GM12878 (cell line): Measurements from ENCODE around the gene FAM89A. TPM values are rescaled to one million over a fixed set of nuclear protein-coding genes. Genes with fewer than 3 reads are reported as not detected.

Source experiments
- FOS ChIP-seq: IDR thresholded peaks from 3 replicates; pipeline ENCODE4 v1.6.1; 2011; ENCODE audit warnings: borderline replicate concordance; ENCODE audit not compliant: insufficient read length; ENCODE audit errors: extremely low read depth
- GATAD2B ChIP-seq: fragments of 450-650 bp; conservative IDR thresholded peaks from 2 replicates; pipeline ENCODE4 v1.6.1; 2017; ENCODE audit warnings: low read depth, mild to moderate bottlenecking, moderate library complexity
- KAT2A ChIP-seq: conservative IDR thresholded peaks from 2 replicates; pipeline ENCODE4 v1.6.1; 2011; ENCODE audit warnings: low read depth, low read length; ENCODE audit not compliant: control insufficient read depth
- KLF5 ChIP-seq: fragments of 450-650 bp; IDR thresholded peaks from 2 replicates; pipeline ENCODE4 v1.6.1; 2014; ENCODE audit warnings: mild to moderate bottlenecking; ENCODE audit not compliant: partially characterized antibody
- NR2C2 ChIP-seq: IDR thresholded peaks from 2 replicates; pipeline ENCODE4 v1.6.1; 2011; ENCODE audit warnings: borderline replicate concordance, low read depth; ENCODE audit not compliant: control insufficient read depth, insufficient read length
- NR2F1 ChIP-seq: fragments of 450-650 bp; conservative IDR thresholded peaks from 2 replicates; pipeline ENCODE4 v1.6.1; 2017; ENCODE audit warnings: mild to moderate bottlenecking
- PML ChIP-seq: IDR thresholded peaks from 2 replicates; pipeline ENCODE4 v1.6.1; 2012; ENCODE audit warnings: low read length, inconsistent platforms
- POLR2A ChIP-seq: IDR thresholded peaks from 2 replicates; pipeline ENCODE4 v1.6.1; 2011; ENCODE audit warnings: low read depth, mild to moderate bottlenecking, low read length
- POLR2AphosphoS5 ChIP-seq: IDR thresholded peaks from 2 replicates; pipeline ENCODE4 v1.6.1; 2011; ENCODE audit warnings: mild to moderate bottlenecking, low read length, inconsistent platforms
- RAD21 ChIP-seq: IDR thresholded peaks from 2 replicates; pipeline ENCODE4 v1.6.1; 2011; ENCODE audit warnings: mild to moderate bottlenecking, low read depth, low read length, moderate library complexity; ENCODE audit not compliant: insufficient read depth
- RFX5 ChIP-seq: IDR thresholded peaks from 2 replicates; pipeline ENCODE4 v1.6.1; 2011; ENCODE audit warnings: low read depth, low read length, improper control_type of control experiment
- SMC3 ChIP-seq: IDR thresholded peaks from 2 replicates; pipeline ENCODE4 v1.6.1; 2011; ENCODE audit warnings: low read length, improper control_type of control experiment, borderline replicate concordance
- SREBF1 ChIP-seq: IDR thresholded peaks from 2 replicates; pipeline ENCODE4 v1.6.1; 2012; ENCODE audit warnings: mild to moderate bottlenecking, low read length
- SUZ12 ChIP-seq: fragments of 200-600 bp; sonication (generic); IDR thresholded peaks from one replicate; pipeline ENCODE4 v1.6.1; 2018; ENCODE audit warnings: antibody characterized with exemption, mild to moderate bottlenecking; ENCODE audit not compliant: unreplicated experiment
- ZNF217 ChIP-seq: fragments of 450-650 bp; IDR thresholded peaks from 2 replicates; pipeline ENCODE4 v1.6.1; 2017; ENCODE audit warnings: antibody characterized with exemption, mild to moderate bottlenecking
- ZNF622 ChIP-seq: fragments of 450-650 bp; IDR thresholded peaks from 2 replicates; pipeline ENCODE4 v1.6.1; 2017; ENCODE audit warnings: mild to moderate bottlenecking, inconsistent platforms
- polyA plus RNA-seq, 11 experiments: library from polyadenylated mRNA; depleted of rRNA in 4 of 11; unstranded in 6 of 11; stranded (reverse) in 5 of 11; fragments of >200 nt; fragmentation: Nextera tagmentation in 4 of 11; fragmentation: Illumina TruSeq in 1 of 11; extraction: Ambion mirVana in 4 of 11; extraction: Trizol in 1 of 11; gene quantifications; 1 replicate in 1 of 11; 2 replicates in 10 of 11; pipeline versions ENCODE4 v1.2.1 to v1.2.3, GENCODE V29; 2011 to 2016; ENCODE audit warnings: inconsistent platforms in 2 of 11, missing spikeins in 2 of 11, low read depth in 1 of 11
- total RNA-seq, 4 experiments: library from RNA; depleted of rRNA in 3 of 4; stranded (reverse); fragments of >200 nt in 3 of 4; fragmentation: Illumina TruSeq in 1 of 4; extraction: Trizol in 1 of 4; gene quantifications; 2 replicates each; pipeline versions ENCODE4 v1.2.1 to v1.2.3, GENCODE V29; 2013 to 2021
- TF ChIP-seq, protein P1 (sequence below): fragments of 450-650 bp; IDR thresholded peaks from 2 replicates; pipeline ENCODE4 v1.6.1; 2017; ENCODE audit warnings: antibody characterized with exemption, mild to moderate bottlenecking, moderate library complexity
- TF ChIP-seq, protein P2 (sequence below): fragments of 450-650 bp; formaldehyde crosslinking; IDR thresholded peaks from 2 replicates; pipeline ENCODE4 v1.4.0; 2020; ENCODE audit warnings: mild to moderate bottlenecking, moderate library complexity
- TF ChIP-seq, protein P3 (sequence below): IDR thresholded peaks from 2 replicates; pipeline ENCODE4 v1.6.1; 2012; ENCODE audit warnings: low read depth, low read length, improper control_type of control experiment
- TF ChIP-seq, protein P4 (sequence below): fragments of 450-650 bp; IDR thresholded peaks from 2 replicates; pipeline ENCODE4 v1.6.1; 2017; ENCODE audit warnings: low read depth, mild to moderate bottlenecking, moderate library complexity

Gene FAM89A
- total and polyA plus RNA-seq, 10 of the 15 experiments (the other 5 are each of a cell fraction or from before 2014, with no cell fraction given) = 0.06 to 0.72 (median 0.14) TPM; not detected in 4

DNA sequence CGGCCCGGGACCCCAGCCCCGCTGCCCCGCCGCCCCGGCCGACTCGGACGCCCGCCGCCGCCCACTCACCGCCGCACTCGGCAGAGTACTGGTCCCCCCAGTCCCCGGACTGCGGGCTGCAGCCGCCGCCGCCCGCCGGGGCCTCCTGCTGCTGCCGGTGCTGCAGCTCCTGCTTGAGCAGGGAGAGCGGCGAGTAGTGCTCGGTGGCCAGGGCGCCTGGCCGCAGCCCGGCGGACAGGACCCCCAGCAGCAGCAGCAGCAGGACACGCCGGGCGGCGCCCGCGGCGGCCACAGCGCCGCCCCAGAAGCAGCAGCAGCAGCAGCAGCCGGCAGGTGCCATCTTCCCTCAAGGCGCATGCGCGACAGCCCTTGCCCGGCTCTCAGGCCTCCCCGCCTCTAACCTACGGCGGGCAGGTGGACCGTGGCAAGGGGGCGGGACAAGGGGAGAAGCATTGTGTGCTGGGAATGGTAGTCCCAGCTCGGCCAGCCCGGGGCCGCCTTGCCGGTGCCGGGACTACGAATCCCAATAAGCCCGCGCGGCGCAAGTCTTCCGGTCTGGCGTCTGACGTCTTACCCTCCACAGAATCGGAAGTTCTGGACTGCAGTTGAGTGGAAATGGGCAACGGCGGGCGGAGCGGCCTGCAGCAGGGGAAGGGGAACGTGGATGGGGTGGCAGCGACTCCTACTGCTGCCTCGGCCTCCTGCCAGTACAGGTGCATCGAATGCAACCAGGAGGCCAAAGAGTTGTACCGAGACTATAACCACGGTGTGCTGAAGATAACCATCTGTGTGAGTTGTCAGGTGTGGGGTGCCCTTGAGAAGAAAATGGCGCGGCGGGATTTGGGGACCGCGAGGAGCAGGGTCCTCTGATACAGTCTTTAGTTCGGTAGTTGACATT is 61.3 kb downstream of the FAM89A start, which contains the start of the genes ARV1 and TTC13 (continued):
- TF ChIP-seq, protein P1, sequence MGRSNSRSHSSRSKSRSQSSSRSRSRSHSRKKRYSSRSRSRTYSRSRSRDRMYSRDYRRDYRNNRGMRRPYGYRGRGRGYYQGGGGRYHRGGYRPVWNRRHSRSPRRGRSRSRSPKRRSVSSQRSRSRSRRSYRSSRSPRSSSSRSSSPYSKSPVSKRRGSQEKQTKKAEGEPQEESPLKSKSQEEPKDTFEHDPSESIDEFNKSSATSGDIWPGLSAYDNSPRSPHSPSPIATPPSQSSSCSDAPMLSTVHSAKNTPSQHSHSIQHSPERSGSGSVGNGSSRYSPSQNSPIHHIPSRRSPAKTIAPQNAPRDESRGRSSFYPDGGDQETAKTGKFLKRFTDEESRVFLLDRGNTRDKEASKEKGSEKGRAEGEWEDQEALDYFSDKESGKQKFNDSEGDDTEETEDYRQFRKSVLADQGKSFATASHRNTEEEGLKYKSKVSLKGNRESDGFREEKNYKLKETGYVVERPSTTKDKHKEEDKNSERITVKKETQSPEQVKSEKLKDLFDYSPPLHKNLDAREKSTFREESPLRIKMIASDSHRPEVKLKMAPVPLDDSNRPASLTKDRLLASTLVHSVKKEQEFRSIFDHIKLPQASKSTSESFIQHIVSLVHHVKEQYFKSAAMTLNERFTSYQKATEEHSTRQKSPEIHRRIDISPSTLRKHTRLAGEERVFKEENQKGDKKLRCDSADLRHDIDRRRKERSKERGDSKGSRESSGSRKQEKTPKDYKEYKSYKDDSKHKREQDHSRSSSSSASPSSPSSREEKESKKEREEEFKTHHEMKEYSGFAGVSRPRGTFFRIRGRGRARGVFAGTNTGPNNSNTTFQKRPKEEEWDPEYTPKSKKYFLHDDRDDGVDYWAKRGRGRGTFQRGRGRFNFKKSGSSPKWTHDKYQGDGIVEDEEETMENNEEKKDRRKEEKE = no peak
- TF ChIP-seq SREBF1 (peak; percentile 74), POLR2AphosphoS5 (peak; percentile 94), KLF5 (peak; percentile 31), PML (peak; percentile 80; the same call in 1 of the 2 replicates), SUZ12 (no peak), FOS (no peak), KAT2A (no peak), POLR2A (peak; percentile 97), NR2C2 (no peak), NR2F1 (no peak), RAD21 (peak; percentile 49; the same call in 1 of the 2 replicates), GATAD2B (peak; percentile 70; the same call in 1 of the 2 replicates), ZNF622 (no peak), SMC3 (peak; percentile 40; the same call in 1 of the 2 replicates), ZNF217 (no peak), RFX5 (no peak)
- TF ChIP-seq, protein P2, sequence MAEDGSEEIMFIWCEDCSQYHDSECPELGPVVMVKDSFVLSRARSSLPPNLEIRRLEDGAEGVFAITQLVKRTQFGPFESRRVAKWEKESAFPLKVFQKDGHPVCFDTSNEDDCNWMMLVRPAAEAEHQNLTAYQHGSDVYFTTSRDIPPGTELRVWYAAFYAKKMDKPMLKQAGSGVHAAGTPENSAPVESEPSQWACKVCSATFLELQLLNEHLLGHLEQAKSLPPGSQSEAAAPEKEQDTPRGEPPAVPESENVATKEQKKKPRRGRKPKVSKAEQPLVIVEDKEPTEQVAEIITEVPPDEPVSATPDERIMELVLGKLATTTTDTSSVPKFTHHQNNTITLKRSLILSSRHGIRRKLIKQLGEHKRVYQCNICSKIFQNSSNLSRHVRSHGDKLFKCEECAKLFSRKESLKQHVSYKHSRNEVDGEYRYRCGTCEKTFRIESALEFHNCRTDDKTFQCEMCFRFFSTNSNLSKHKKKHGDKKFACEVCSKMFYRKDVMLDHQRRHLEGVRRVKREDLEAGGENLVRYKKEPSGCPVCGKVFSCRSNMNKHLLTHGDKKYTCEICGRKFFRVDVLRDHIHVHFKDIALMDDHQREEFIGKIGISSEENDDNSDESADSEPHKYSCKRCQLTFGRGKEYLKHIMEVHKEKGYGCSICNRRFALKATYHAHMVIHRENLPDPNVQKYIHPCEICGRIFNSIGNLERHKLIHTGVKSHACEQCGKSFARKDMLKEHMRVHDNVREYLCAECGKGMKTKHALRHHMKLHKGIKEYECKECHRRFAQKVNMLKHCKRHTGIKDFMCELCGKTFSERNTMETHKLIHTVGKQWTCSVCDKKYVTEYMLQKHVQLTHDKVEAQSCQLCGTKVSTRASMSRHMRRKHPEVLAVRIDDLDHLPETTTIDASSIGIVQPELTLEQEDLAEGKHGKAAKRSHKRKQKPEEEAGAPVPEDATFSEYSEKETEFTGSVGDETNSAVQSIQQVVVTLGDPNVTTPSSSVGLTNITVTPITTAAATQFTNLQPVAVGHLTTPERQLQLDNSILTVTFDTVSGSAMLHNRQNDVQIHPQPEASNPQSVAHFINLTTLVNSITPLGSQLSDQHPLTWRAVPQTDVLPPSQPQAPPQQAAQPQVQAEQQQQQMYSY (CRISPR knock-in tag) = no peak
- TF ChIP-seq, protein P3, sequence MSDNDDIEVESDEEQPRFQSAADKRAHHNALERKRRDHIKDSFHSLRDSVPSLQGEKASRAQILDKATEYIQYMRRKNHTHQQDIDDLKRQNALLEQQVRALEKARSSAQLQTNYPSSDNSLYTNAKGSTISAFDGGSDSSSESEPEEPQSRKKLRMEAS = peak; percentile 59
- TF ChIP-seq, protein P4, sequence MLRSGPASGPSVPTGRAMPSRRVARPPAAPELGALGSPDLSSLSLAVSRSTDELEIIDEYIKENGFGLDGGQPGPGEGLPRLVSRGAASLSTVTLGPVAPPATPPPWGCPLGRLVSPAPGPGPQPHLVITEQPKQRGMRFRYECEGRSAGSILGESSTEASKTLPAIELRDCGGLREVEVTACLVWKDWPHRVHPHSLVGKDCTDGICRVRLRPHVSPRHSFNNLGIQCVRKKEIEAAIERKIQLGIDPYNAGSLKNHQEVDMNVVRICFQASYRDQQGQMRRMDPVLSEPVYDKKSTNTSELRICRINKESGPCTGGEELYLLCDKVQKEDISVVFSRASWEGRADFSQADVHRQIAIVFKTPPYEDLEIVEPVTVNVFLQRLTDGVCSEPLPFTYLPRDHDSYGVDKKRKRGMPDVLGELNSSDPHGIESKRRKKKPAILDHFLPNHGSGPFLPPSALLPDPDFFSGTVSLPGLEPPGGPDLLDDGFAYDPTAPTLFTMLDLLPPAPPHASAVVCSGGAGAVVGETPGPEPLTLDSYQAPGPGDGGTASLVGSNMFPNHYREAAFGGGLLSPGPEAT = peak; percentile 75
